Activated T-helper 1 cell treated with Interleukin-2 at 50 U/mL for 16 hours (primary cell): ENCODE results near the gene NFATC1.
A peak's percentile ranks its signal among the peaks of the same experiment; 100 is the strongest.

Source experiments
- DNase-seq: peaks from one replicate; pipeline ENCODE4 v3.0.0-alpha.2; 2020; ENCODE audit warnings: low read depth

NFATC1 gene

GRCh38 chr18:79522451-79523205 is 126.9 kb downstream of the NFATC1 start:
- peak; percentile 47 for DNase-seq

- DNase-seq: no peak
Observed at GRCh38 chr18:79523206-79523735, 127.5 kb downstream of the NFATC1 start.

GRCh38 chr18:79523736-79524180 is 128.0 kb downstream of the NFATC1 start:
- DNase-seq: peak; percentile 50

- peak; percentile 23 for DNase-seq
Observed at GRCh38 chr18:79524181-79525078, 128.7 kb downstream of the NFATC1 start.

GRCh38 chr18:79525556-79526467 is 130.1 kb downstream of the NFATC1 start:
- DNase-seq: no peak

- DNase-seq: no peak
Observed at GRCh38 chr18:79526468-79527460, 131.0 kb downstream of the NFATC1 start.

GRCh38 chr18:79527656-79528315 is 132.1 kb downstream of the NFATC1 start:
- no peak for DNase-seq

GRCh38 chr18:79528316-79528695 is 132.6 kb downstream of the NFATC1 start:
- DNase-seq: no peak

GRCh38 chr18:79528846-79529245 is 133.1 kb downstream of the NFATC1 start:
- DNase-seq: peak; percentile 58

- DNase-seq: no peak
Observed at GRCh38 chr18:79529296-79529695, 133.6 kb downstream of the NFATC1 start.

GRCh38 chr18:79529991-79530390 is 134.3 kb downstream of the NFATC1 start:
- no peak for DNase-seq

GRCh38 chr18:79530821-79531220 is 135.1 kb downstream of the NFATC1 start:
- DNase-seq: no peak

GRCh38 chr18:79531386-79531785 is 135.7 kb downstream of the NFATC1 start:
- no peak for DNase-seq

GRCh38 chr18:79531926-79532312 is 136.2 kb downstream of the NFATC1 start:
- DNase-seq: no peak

- no peak for DNase-seq
Observed at GRCh38 chr18:79532313-79533007, 136.7 kb downstream of the NFATC1 start.

GRCh38 chr18:79533146-79533545 is 137.4 kb downstream of the NFATC1 start:
- no peak for DNase-seq

- no peak for DNase-seq
Observed at GRCh38 chr18:79533591-79533990, 137.9 kb downstream of the NFATC1 start.

- DNase-seq: no peak
Observed at GRCh38 chr18:79534356-79534755, 138.6 kb downstream of the NFATC1 start.

GRCh38 chr18:79537758-79538157 is 142.0 kb downstream of the NFATC1 start:
- DNase-seq: no peak
